HepG2 (cell line): ENCODE measurements around the gene ARPP21. TPM values are rescaled to one million over a fixed set of nuclear protein-coding genes. Genes with fewer than 3 reads are reported as not detected.

Experiments used
- ATAC-seq: fragments of 200-7000 bp; cut with Tn5 transposase; 3 replicates; pipeline ENCODE4 v1.9.1; 2020; ENCODE audit warnings: mild to moderate bottlenecking, moderate library complexity
- BruUV-seq: library from RNA; stranded (reverse); fragments of 400-500 nt; replicated peaks from 2 replicates; lab custom pipeline; 2021; lab: Mats Ljungman, UMichigan
- CTCF ChIA-PET: fragments of 300-600 bp; formaldehyde crosslinking; extraction: SDS; loops from one replicate; lab custom pipeline; 2021; ENCODE audit warnings: low total read pairs, inconsistent platforms, low intra/inter-chr PET ratio; lab: Yijun Ruan, JAX
- POLR2A ChIA-PET: fragments of 350-600 bp; sonication (Branson Sonifier 250); formaldehyde crosslinking; loops from one replicate; lab custom pipeline; 2020; ENCODE audit warnings: antibody characterized with exemption, inconsistent platforms; lab: Yijun Ruan, JAX
- DNase-seq: peaks from one replicate; pipeline ENCODE4 v3.0.0-alpha.2; 2015; ENCODE audit warnings: low spot score
- FAIRE-seq: peaks from 3 replicates; lab custom pipeline; 2011; peaks lifted over from hg19 to GRCh38; lab: Jason Lieb, UNC
- H2AFZ ChIP-seq: one replicate; pipeline ENCODE4 v1.6.1; 2011; ENCODE audit warnings: low read length, inconsistent platforms
- H3K27ac ChIP-seq: fragments of 300-600 bp; 3 replicates; pipeline ENCODE4 v1.8.0; 2011; ENCODE audit warnings: mixed run types, mild to moderate bottlenecking, mixed read lengths, low read length, inconsistent platforms; ENCODE audit not compliant: insufficient read depth; ENCODE audit errors: extremely low read length
- H3K27me3 ChIP-seq, 2 experiments: fragments of 200-600 bp in 1 of 2; 2 replicates in 1 of 2; 3 replicates in 1 of 2; pipeline versions ENCODE4 v1.6.0 to v1.8.0; 2011; ENCODE audit warnings: low read length in 2 of 2, mild to moderate bottlenecking in 2 of 2, moderate library complexity in 2 of 2, inconsistent platforms in 1 of 2; ENCODE audit not compliant: insufficient read depth in 2 of 2, control insufficient read depth in 1 of 2
- H3K36me3 ChIP-seq, 2 experiments: fragments of 200-600 bp in 1 of 2; replicated peaks in 1 of 2; 2 replicates in 1 of 2; 3 replicates in 1 of 2; pipeline versions ENCODE4 v1.5.1 to v1.8.0; 2011; ENCODE audit warnings: low read length in 2 of 2, inconsistent platforms in 1 of 2; ENCODE audit not compliant: insufficient read depth in 2 of 2, control insufficient read depth in 1 of 2
- H3K4me1 ChIP-seq: 2 replicates; pipeline ENCODE4 v1.5.1; 2012; ENCODE audit warnings: low read length, inconsistent platforms; ENCODE audit not compliant: insufficient read depth
- H3K4me2 ChIP-seq: 2 replicates; pipeline ENCODE4 v1.6.0; 2011; ENCODE audit warnings: low read depth, low read length, inconsistent platforms
- H3K4me3 ChIP-seq, 3 experiments: fragments of 200-600 bp in 1 of 3; sonication (generic), shearing (Covaris generic) in 1 of 3; replicated peaks in 1 of 3; 2 replicates each; pipeline ENCODE4 v1.5.1; 2011 to 2016; ENCODE audit warnings: low read length in 3 of 3, inconsistent platforms in 2 of 3, low read depth in 2 of 3, mild to moderate bottlenecking in 2 of 3, control low read depth in 1 of 3, mixed read lengths in 1 of 3; ENCODE audit not compliant: insufficient read depth in 1 of 3
- H3K79me2 ChIP-seq: one replicate; pipeline ENCODE4 v1.6.1; 2011; ENCODE audit warnings: low read length, inconsistent platforms; ENCODE audit not compliant: insufficient read depth
- H3K9ac ChIP-seq: 2 replicates; pipeline ENCODE4 v1.6.0; 2011; ENCODE audit warnings: mild to moderate bottlenecking, low read depth, low read length, inconsistent platforms; ENCODE audit not compliant: insufficient read depth
- H3K9me3 ChIP-seq: 2 replicates; pipeline ENCODE4 v1.5.1; 2012; ENCODE audit warnings: mild to moderate bottlenecking, low read length
- H4K20me1 ChIP-seq: 2 replicates; pipeline ENCODE4 v1.6.0; 2011; ENCODE audit warnings: inconsistent platforms, mild to moderate bottlenecking, low read length, moderate library complexity; ENCODE audit not compliant: insufficient read depth
- ERF ChIP-seq: IDR thresholded peaks from 2 replicates; pipeline ENCODE4 v1.6.1; 2018; ENCODE audit warnings: missing biosample characterization, missing genetic modification reagents
- HDAC6 ChIP-seq: fragments of 200-600 bp; sonication (generic); IDR thresholded peaks from 2 replicates; pipeline ENCODE4 v1.7.0; 2017; ENCODE audit warnings: mild to moderate bottlenecking, antibody characterized with exemption, low read length, low read depth
- JDP2 ChIP-seq: sonication (generic); formaldehyde crosslinking; IDR thresholded peaks from 2 replicates; pipeline ENCODE4 v1.8.1; 2022; ENCODE audit warnings: missing genetic modification reagents, borderline replicate concordance
- KMT2B ChIP-seq: IDR thresholded peaks from 2 replicates; pipeline ENCODE4 v1.6.1; 2016; ENCODE audit warnings: missing genetic modification reagents, missing compliant biosample characterization
- NCOA1 ChIP-seq: sonication (generic); formaldehyde crosslinking; IDR thresholded peaks from 2 replicates; pipeline ENCODE4 v1.9.0; 2021; ENCODE audit warnings: missing genetic modification reagents
- RFXANK ChIP-seq: IDR thresholded peaks from 2 replicates; pipeline ENCODE4 v1.6.1; 2016
- SOX5 ChIP-seq: IDR thresholded peaks from 2 replicates; pipeline ENCODE4 v1.6.1; 2016; ENCODE audit warnings: borderline replicate concordance
- ZNF367 ChIP-seq: sonication (generic); formaldehyde crosslinking; IDR thresholded peaks from 2 replicates; pipeline ENCODE4 v1.4.0; 2020; ENCODE audit warnings: missing genetic modification reagents, borderline replicate concordance
- ZNF775 ChIP-seq: sonication (generic); formaldehyde crosslinking; IDR thresholded peaks from 2 replicates; pipeline ENCODE4 v1.4.0; 2020; ENCODE audit warnings: missing genetic modification reagents, mild to moderate bottlenecking, moderate library complexity, borderline replicate concordance
- WGBS: methylation state at CpG from one replicate; pipeline ENCODE4 v1.1.6; 2017; ENCODE audit warnings: low lambda C conversion rate; 5-methylcytosine and 5-hydroxymethylcytosine counted together
- in situ Hi-C: cut with HindIII; loops from 2 replicates; pipeline ENCODE4 v1.10.0; 2017; ENCODE audit warnings: low pct_unique_long_range_greater_than_20kb; ENCODE audit not compliant: extremely low pct_ligation_motif_present
- intact Hi-C: fragments of 100-400 bp; cut with micrococcal nuclease; formaldehyde crosslinking; loops from one replicate; pipeline ENCODE4 v1.10.0; 2022; ENCODE audit not compliant: unreplicated experiment
- polyA plus RNA-seq, 8 experiments: library from polyadenylated mRNA; depleted of rRNA in 3 of 8; stranded (reverse) in 7 of 8; unstranded in 1 of 8; fragments of >200 nt; fragmentation: Illumina TruSeq in 4 of 8; extraction: Trizol in 4 of 8; gene quantifications; 2 replicates each; pipeline versions ENCODE4 v1.2.1 to v1.2.3, GENCODE V29; 2011 to 2016; ENCODE audit warnings: low read depth in 4 of 8, missing spikeins in 1 of 8, mixed read lengths in 1 of 8; ENCODE audit not compliant: insufficient read depth in 1 of 8
- total RNA-seq, 5 experiments: library from RNA; depleted of rRNA; stranded (reverse); fragments of >200 nt; fragmentation: Illumina TruSeq; extraction: Trizol; gene quantifications; 2 replicates each; pipeline ENCODE4 v1.2.3, GENCODE V29; 2016; ENCODE audit warnings: low read depth in 1 of 5
- TF ChIP-seq, protein P1 (sequence below): sonication (generic); formaldehyde crosslinking; IDR thresholded peaks from 2 replicates; pipeline ENCODE4 v1.4.0; 2020; ENCODE audit warnings: missing genetic modification reagents

The ARPP21 gene
- total and polyA plus RNA-seq, 2 of the 13 experiments (the other 11 are each of a cell fraction or from before 2014, with no cell fraction given), result not detected

DNA sequence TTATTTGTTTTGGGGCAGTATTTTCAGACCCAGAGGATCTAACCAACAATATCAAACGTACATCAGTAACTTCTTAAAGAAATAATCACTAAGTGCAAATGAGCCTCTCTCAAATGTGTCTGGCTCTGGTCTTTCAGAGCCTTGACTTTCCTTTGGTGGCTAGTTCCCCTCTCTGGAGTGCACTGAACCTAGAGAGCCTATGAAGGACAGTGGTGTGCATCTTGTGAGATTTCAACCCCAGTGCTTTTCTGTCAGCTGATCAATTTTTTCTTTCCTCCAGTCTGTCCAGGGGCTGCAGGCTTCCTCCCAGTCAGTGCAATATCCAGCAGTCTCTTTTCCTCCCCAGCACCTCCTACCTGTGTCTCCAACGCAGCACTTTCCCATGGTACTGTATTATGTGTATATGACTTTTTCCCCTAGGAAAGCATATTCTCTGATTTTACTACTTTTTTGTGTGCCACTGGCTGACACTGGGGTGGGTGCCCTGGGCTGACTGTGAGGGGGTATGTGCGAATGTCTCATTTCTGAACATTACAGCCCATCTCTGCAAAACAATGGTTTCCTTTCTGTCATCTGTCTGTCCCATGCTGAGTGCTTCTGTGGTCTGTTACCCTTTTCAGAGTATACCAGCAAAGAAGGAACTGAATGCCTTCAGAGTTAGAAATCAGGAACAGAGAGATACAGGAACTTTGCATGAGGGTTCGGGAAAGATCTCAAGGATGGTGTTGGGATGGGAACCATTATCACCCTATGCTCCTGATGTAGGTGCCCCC, 98.8 kb downstream of the ARPP21 start:
- no peak overlapping the region for H3K27ac ChIP-seq
- H3K4me2 ChIP-seq, result no peak overlapping the region
- no peak for TF ChIP-seq RFXANK (CRISPR knock-in tag)
- TF ChIP-seq NCOA1 (CRISPR knock-in tag), result no peak
- no peak for TF ChIP-seq ZNF775 (CRISPR knock-in tag)
- TF ChIP-seq KMT2B (CRISPR knock-in tag), result no peak
- no peak for TF ChIP-seq SOX5
- no peak for TF ChIP-seq ZNF367 (CRISPR knock-in tag)
- TF ChIP-seq ERF (CRISPR knock-in tag), result no peak
- TF ChIP-seq, protein P1, sequence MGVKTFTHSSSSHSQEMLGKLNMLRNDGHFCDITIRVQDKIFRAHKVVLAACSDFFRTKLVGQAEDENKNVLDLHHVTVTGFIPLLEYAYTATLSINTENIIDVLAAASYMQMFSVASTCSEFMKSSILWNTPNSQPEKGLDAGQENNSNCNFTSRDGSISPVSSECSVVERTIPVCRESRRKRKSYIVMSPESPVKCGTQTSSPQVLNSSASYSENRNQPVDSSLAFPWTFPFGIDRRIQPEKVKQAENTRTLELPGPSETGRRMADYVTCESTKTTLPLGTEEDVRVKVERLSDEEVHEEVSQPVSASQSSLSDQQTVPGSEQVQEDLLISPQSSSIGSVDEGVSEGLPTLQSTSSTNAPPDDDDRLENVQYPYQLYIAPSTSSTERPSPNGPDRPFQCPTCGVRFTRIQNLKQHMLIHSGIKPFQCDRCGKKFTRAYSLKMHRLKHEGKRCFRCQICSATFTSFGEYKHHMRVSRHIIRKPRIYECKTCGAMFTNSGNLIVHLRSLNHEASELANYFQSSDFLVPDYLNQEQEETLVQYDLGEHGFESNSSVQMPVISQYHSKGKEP (CRISPR knock-in tag), result no peak
- TF ChIP-seq JDP2, result no peak
- TF ChIP-seq HDAC6, result no peak
- TF ChIP-seq, all 625 proteins: peak for 0
- ATAC-seq (no peak), FAIRE-seq (no peak), DNase-seq (no peak)
- in situ Hi-C loops, result no loop called here
- intact Hi-C loops, result no loop called here
- no peaks in the 10 kb centered on the region for H3K4me1 ChIP-seq
- CTCF ChIA-PET, result no interaction called here
- no peak overlapping the region for H3K4me3 ChIP-seq
- no peak overlapping the region for H2AFZ ChIP-seq
- no TSS peak for BruUV-seq
- H3K9me3 ChIP-seq, result no peaks in the 10 kb centered on the region
- 0% methylated on average over 4 of the region's 4 CpGs for WGBS
- H3K9ac ChIP-seq, result no peak overlapping the region
- no peaks in the 10 kb centered on the region for H3K79me2 ChIP-seq
- POLR2A ChIA-PET, result no interaction called here
- H4K20me1 ChIP-seq, result no peaks in the 10 kb centered on the region
- no peaks in the 10 kb centered on the region for H3K27me3 ChIP-seq
- no peaks in the 10 kb centered on the region for H3K36me3 ChIP-seq
